HG03432 (cell line): ENCODE data around the gene UNC79.

Experiments used
- ATAC-seq: cut with Tn5 transposase; IDR thresholded peaks from one replicate; pipeline ENCODE4 v1.9.1; 2021; ENCODE audit warnings: mild to moderate bottlenecking, moderate library complexity; ENCODE audit not compliant: unreplicated experiment

The UNC79 gene

GRCh38 chr14:93655078-93655750 lies 224.5 kb downstream of the UNC79 start:
- ATAC-seq = no peak

- no peak for ATAC-seq
Measured at GRCh38 chr14:93657875-93658274, 227.1 kb downstream of the UNC79 start.

- ATAC-seq = no peak
Measured at GRCh38 chr14:93663317-93663716, 232.6 kb downstream of the UNC79 start.

GRCh38 chr14:93665169-93665568 lies 234.4 kb downstream of the UNC79 start:
- no peak for ATAC-seq

GRCh38 chr14:93669632-93670031 lies 238.9 kb downstream of the UNC79 start:
- no peak for ATAC-seq

GRCh38 chr14:93674343-93674742 lies 243.6 kb downstream of the UNC79 start:
- no peak for ATAC-seq

GRCh38 chr14:93675651-93676050 lies 244.9 kb downstream of the UNC79 start:
- ATAC-seq = no peak

- ATAC-seq = no peak
Measured at GRCh38 chr14:93676416-93676958, 245.7 kb downstream of the UNC79 start.

GRCh38 chr14:93682459-93682858 lies 251.7 kb downstream of the UNC79 start:
- no peak for ATAC-seq

- ATAC-seq = no peak
Measured at GRCh38 chr14:93683226-93683625, 252.5 kb downstream of the UNC79 start.

GRCh38 chr14:93685121-93685895 lies 254.6 kb downstream of the UNC79 start:
- ATAC-seq = no peak

- ATAC-seq = no peak
Measured at GRCh38 chr14:93686268-93686667, 255.5 kb downstream of the UNC79 start.

GRCh38 chr14:93688239-93688666 lies 257.5 kb downstream of the UNC79 start:
- no peak for ATAC-seq

- ATAC-seq = no peak
Measured at GRCh38 chr14:93688820-93689219, 258.1 kb downstream of the UNC79 start.

GRCh38 chr14:93690146-93690545 lies 259.4 kb downstream of the UNC79 start:
- ATAC-seq = no peak

- no peak for ATAC-seq
Measured at GRCh38 chr14:93691042-93691780, 260.5 kb downstream of the UNC79 start.

GRCh38 chr14:93693914-93694313 lies 263.2 kb downstream of the UNC79 start:
- no peak for ATAC-seq

GRCh38 chr14:93700928-93701327 lies 270.2 kb downstream of the UNC79 start:
- no peak for ATAC-seq

- ATAC-seq = no peak
Measured at GRCh38 chr14:93701562-93701961, 270.8 kb downstream of the UNC79 start.

GRCh38 chr14:93702946-93703345 lies 272.2 kb downstream of the UNC79 start:
- ATAC-seq = no peak

GRCh38 chr14:93703941-93704340 lies 273.2 kb downstream of the UNC79 start:
- ATAC-seq = no peak
